Activated CD8-positive, alpha-beta T cell treated with anti-CD3 and anti-CD28 coated beads for 36 hours (primary cell): Measurements from ENCODE around the gene PROSER3. TPM values are rescaled to one million over a fixed set of nuclear protein-coding genes. Genes with fewer than 3 reads are reported as not detected.

Source experiments
- ATAC-seq: fragments of 200-7000 bp; cut with Tn5 transposase; one replicate; pipeline ENCODE4 v1.10.0; 2021; ENCODE audit warnings: mild to moderate bottlenecking, moderate library complexity
- CTCF ChIA-PET: fragments of 350-600 bp; sonication (Branson Sonifier 250); formaldehyde crosslinking; loops from one replicate; lab custom pipeline; 2021; ENCODE audit warnings: antibody characterized with exemption; lab: Charles Lee
- POLR2A ChIA-PET: fragments of 350-600 bp; sonication (Branson Sonifier 250); formaldehyde crosslinking; loops from one replicate; lab custom pipeline; 2021; ENCODE audit warnings: antibody characterized with exemption; lab: Charles Lee
- DNase-seq: peaks from one replicate; pipeline ENCODE4 v3.0.0-alpha.2; 2020
- H3K27ac Mint-ChIP-seq: one replicate; pipeline ENCODE4 v1.8.0; 2021; ENCODE audit warnings: mild to moderate bottlenecking, mixed read lengths
- H3K27me3 Mint-ChIP-seq: one replicate; pipeline ENCODE4 v1.8.0; 2021; ENCODE audit warnings: mixed read lengths
- H3K36me3 Mint-ChIP-seq: one replicate; pipeline ENCODE4 v1.8.0; 2021; ENCODE audit warnings: low read depth, mixed read lengths
- H3K4me1 Mint-ChIP-seq: one replicate; pipeline ENCODE4 v1.8.0; 2021; ENCODE audit warnings: low read depth, mixed read lengths
- H3K4me3 Mint-ChIP-seq: one replicate; pipeline ENCODE4 v1.8.0; 2021; ENCODE audit warnings: mild to moderate bottlenecking, moderate library complexity, mixed read lengths
- H3K9me3 Mint-ChIP-seq: one replicate; pipeline ENCODE4 v1.8.0; 2021; ENCODE audit warnings: mixed read lengths
- CTCF ChIP-seq: fragments of 200-600 bp; IDR thresholded peaks from one replicate; pipeline ENCODE4 v1.8.0; 2022; ENCODE audit warnings: antibody characterized with exemption, mild to moderate bottlenecking
- intact Hi-C: fragments of 100-400 bp; cut with micrococcal nuclease; formaldehyde crosslinking; loops from one replicate; pipeline ENCODE4 v1.10.0; 2022
- total RNA-seq, 2 experiments: library from RNA; stranded (reverse); gene quantifications; one replicate each; pipeline ENCODE4 v1.2.3, GENCODE V29; 2021

PROSER3 gene
- total RNA-seq, 2 experiments from 2014 or later: 40.7 to 41.1 TPM

GRCh38 chr19:35787227-35787799, 29.3 kb downstream of the PROSER3 start:
- DNase-seq: no peak
- no peak for TF ChIP-seq CTCF
- no peak overlapping the region for H3K4me3 Mint-ChIP-seq
- intact Hi-C loops: no loop called here
- H3K36me3 Mint-ChIP-seq: no peaks in the 10 kb centered on the region
- H3K9me3 Mint-ChIP-seq: no peaks in the 10 kb centered on the region
- no peak for ATAC-seq
- H3K27ac Mint-ChIP-seq: no peak overlapping the region
- no peaks in the 10 kb centered on the region for H3K27me3 Mint-ChIP-seq
- CTCF ChIA-PET: no interaction called here
- POLR2A ChIA-PET: interaction anchor here (0.6 kb wide), 1 partner anchor 22 kb away, joined by 3 read pairs; no protein-coding TSS in a partner anchor
- H3K4me1 Mint-ChIP-seq: no peaks in the 10 kb centered on the region

- H3K36me3 Mint-ChIP-seq: no peaks in the 10 kb centered on the region
- no peak overlapping the region for H3K27ac Mint-ChIP-seq
- ATAC-seq (no peak), DNase-seq (no peak)
- peaks cover 3% of the 10 kb centered on the region for H3K27me3 Mint-ChIP-seq
- no peaks in the 10 kb centered on the region for H3K4me1 Mint-ChIP-seq
- H3K9me3 Mint-ChIP-seq: no peaks in the 10 kb centered on the region
- ChIA-PET POLR2A (interaction anchor here (1.7 kb wide), 1 partner anchor 62 kb away, joined by 5 read pairs; no protein-coding TSS in a partner anchor), CTCF (no interaction called here)
- intact Hi-C loops: no loop called here
- TF ChIP-seq CTCF: no peak
- no peak overlapping the region for H3K4me3 Mint-ChIP-seq
Observed at GRCh38 chr19:35788205-35788960, 30.4 kb downstream of the PROSER3 start.

DNA sequence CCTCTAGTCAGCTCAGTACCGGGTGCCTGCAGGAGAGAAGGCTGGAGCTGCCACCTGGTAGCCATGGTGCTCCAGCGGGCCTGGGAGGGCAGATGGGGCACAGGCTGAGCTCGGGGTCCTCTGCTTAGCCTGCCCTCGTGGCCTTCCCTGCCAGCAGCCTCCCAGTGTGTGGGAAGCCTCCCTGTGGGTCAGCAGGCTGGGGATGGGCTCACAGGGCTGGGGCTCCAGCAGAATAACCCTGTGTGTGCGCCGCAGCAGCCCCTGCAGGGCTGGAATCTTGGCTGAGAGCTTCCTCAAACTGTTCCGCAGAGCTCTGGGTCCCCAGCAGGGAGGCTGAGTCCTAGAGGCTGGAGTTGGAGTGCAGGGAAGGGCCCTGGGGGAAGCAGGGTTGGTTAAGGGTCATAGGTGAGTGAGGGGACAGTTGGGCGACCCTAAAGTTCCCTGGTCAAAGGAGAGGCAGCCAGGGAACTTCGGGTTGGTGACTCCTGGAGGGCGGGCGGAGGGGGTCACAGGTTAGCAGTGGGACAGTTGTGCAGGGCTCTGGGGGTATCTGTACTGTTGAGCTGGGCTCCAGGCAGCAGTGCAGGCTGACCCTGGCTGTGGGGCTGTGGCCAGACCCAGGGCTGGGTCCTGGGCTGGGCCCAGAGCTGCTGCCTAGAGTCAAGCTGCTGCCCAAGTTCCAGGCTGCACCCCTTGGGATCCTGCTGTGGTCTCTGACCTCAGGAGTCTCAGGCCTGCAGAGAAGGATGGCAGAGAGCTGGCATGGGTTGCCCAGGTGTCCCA, 31.4 kb downstream of the PROSER3 start:
- no peak for TF ChIP-seq CTCF
- no peaks in the 10 kb centered on the region for H3K9me3 Mint-ChIP-seq
- POLR2A ChIA-PET: interaction anchor here (1.1 to 1.7 kb wide), 4 partner anchors 14 to 63 kb away, joined by 3 to 5 read pairs (median 4); partner anchors contain the start of gene ARHGAP33

GRCh38 chr19:35789978-35790944, 32.3 kb downstream of the PROSER3 start:
- H3K36me3 Mint-ChIP-seq: no peaks in the 10 kb centered on the region
- ChIA-PET POLR2A (interaction anchor here (1.1 to 1.7 kb wide), 5 partner anchors 14 to 64 kb away, joined by 3 to 5 read pairs (median 4); partner anchors contain the start of gene ARHGAP33), CTCF (interaction anchor here (1.2 to 1.5 kb wide), 2 partner anchors 37 to 53 kb away, joined by 3 read pairs; no protein-coding TSS in a partner anchor)
- no peak overlapping the region for H3K4me3 Mint-ChIP-seq
- H3K4me1 Mint-ChIP-seq: no peaks in the 10 kb centered on the region
- no peaks in the 10 kb centered on the region for H3K9me3 Mint-ChIP-seq
- ATAC-seq (no peak), DNase-seq (no peak)
- H3K27ac Mint-ChIP-seq: no peak overlapping the region
- no peak for TF ChIP-seq CTCF
- H3K27me3 Mint-ChIP-seq: peaks cover 3% of the 10 kb centered on the region
- intact Hi-C loops: no loop called here

More for the DNA sequence above, 31.4 kb downstream of the PROSER3 start:
- Mint-ChIP-seq H3K27me3 (peaks cover 3% of the 10 kb centered on the region), H3K4me3 (no peak overlapping the region), H3K36me3 (no peaks in the 10 kb centered on the region), H3K27ac (no peak overlapping the region), H3K4me1 (no peaks in the 10 kb centered on the region)
- CTCF ChIA-PET: interaction anchor here (1.2 to 1.5 kb wide), 2 partner anchors 37 to 52 kb away, joined by 3 read pairs; no protein-coding TSS in a partner anchor
- intact Hi-C loops: no loop called here
- ATAC-seq: no peak
- no peak for DNase-seq
